Fibroblast of skin of abdomen (primary cell): Measurements from ENCODE around the gene NMT1.

Experiments
- DNase-seq: peaks from one replicate; pipeline ENCODE4 v3.0.0-alpha.2; 2013

The NMT1 gene

DNA sequence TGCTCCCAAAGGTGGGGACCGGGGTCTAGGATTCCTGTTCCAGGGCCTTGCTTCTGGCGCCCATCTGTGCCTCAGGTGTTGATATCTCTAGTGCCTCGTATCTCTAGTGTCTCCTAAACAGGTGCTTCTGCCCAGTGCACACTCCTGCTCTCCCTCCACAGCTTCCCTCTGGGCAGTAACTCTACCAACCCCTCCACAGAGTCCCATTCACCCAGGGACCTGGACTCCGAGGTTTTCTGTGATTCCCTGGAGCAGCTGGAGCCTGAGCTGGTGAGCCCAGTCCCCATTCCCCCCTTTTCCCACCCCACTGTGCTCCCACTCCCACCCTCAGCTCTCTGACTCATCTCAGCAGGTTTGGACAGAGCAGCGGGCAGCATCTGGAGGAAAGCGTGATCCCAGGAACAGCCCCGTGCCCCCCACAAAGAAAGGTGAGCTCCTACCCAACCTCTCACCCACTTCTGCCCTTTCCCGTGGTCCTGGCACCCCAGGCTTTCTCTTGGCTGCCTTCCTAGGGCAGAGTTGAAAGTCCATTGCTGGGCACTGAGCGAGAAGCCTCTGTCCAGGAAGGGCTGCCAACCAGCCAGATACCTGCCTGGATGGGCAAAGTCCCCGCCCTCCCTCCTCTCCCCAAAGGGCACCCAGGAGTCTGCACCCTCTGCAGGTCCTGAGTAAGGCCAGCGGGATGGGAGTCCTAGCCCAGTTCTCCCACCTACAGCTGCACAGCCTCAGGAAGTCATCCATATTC lies 76.6 kb downstream of the NMT1 start:
- no peak for DNase-seq

DNA sequence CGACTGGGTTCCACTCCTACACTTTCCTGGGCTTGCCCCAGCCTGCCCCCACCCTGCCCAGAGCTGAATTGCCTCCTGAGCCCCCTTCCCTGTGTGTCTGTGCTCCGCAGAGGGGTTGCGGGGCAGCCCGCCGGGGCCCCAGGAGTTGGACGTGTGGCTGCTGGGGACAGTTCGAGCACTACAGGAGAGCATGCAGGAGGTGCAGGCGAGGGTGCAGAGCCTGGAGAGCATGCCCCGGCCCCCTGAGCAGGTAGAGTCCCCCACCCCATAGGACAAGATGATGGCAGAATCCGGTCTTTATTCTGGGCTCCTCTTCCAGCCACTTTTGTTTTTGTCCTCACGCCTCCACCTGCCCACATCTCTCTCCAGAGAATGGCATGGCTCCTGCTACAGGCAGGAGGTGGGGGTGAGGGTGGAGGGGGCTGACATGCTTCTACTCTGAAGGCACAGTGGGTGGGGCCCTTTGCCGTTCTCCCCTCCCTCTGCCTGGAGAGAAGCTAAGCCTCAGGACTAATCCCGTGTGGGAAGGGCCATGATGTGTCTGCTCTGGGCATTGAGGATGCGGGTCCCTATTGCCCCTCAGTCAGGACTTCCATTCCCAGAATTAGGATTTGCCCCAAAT lies 77.9 kb downstream of the NMT1 start:
- no peak for DNase-seq

DNA sequence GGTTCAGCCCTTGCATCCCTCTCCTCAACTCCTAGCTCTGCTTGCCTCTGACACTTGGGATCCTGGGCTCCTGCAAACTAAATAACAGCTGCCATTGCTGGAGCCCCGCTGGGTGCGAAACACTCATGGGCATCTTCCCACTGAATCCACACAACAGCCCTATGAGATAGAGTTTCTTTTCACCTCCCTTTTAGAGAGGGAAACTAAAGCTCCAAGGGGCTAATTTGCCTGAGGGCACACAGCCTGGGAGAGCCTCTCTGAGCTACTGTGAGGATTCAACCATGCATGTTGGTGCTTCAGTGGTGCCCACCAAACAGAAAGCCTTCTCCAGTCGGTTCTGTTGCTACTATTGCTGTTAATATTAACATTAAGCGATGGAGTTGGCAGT lies 78.4 kb downstream of the NMT1 start:
- no peak for DNase-seq

DNA sequence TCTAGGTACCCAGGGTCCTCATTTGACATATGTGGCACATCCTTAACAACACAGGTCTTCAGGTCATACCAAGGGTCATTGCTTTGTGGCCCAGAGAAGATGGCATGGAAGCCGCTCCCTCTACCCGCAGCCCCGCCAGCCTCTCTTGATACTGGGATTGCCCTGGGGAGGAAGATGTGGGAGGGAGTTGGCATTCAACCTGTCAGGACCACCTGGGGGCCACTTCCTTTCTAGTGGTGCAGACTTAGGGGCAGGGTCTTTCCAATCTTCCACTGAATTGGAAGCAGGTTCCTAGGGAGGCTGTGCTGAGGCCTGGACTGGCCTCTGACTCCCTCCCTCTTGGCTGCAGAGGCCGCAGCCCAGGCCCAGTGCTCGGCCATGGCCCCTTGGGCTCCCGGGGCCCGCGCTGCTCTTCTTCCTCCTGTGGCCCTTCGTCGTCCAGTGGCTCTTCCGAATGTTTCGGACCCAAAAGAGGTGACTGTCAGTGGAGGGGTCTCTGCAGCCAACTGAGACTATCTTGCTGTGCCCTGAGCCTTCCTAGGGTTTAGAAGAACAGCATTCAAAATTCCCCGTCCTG lies 82.1 kb downstream of the NMT1 start:
- no peak for DNase-seq

GRCh38 chr17:45143767-45144198 lies 82.7 kb downstream of the NMT1 start:
- DNase-seq = peak; percentile 92

GRCh38 chr17:45144199-45145034 lies 83.3 kb downstream of the NMT1 start:
- no peak for DNase-seq

GRCh38 chr17:45145035-45145389 lies 83.9 kb downstream of the NMT1 start:
- DNase-seq = no peak

DNA sequence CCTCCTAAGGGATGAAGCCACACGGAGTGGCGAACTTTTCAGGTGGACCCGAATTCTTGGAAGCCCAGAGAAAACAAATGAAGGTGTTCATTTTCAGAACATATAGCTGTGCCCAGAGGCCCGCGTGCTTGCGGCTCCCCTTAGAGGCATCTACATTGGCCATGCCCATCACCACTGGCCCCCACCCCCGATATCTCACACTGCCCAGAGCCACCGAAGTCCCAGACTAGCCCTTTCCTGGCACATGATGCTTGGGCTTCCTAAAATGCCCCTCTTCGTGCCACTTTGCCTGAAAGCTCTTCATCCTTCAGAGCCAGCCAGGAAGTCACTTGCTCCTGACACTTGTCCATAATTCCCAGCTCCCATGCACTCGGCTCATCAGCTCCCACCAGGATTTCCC lies 85.0 kb downstream of the NMT1 start:
- DNase-seq = no peak

GRCh38 chr17:45146592-45146889 lies 85.4 kb downstream of the NMT1 start:
- no peak for DNase-seq

GRCh38 chr17:45146890-45147580 lies 85.9 kb downstream of the NMT1 start:
- DNase-seq = peak; percentile 77

- peak; percentile 98 for DNase-seq
These were observed 86.6 kb downstream of the NMT1 start for GRCh38 chr17:45147581-45148182.

DNA sequence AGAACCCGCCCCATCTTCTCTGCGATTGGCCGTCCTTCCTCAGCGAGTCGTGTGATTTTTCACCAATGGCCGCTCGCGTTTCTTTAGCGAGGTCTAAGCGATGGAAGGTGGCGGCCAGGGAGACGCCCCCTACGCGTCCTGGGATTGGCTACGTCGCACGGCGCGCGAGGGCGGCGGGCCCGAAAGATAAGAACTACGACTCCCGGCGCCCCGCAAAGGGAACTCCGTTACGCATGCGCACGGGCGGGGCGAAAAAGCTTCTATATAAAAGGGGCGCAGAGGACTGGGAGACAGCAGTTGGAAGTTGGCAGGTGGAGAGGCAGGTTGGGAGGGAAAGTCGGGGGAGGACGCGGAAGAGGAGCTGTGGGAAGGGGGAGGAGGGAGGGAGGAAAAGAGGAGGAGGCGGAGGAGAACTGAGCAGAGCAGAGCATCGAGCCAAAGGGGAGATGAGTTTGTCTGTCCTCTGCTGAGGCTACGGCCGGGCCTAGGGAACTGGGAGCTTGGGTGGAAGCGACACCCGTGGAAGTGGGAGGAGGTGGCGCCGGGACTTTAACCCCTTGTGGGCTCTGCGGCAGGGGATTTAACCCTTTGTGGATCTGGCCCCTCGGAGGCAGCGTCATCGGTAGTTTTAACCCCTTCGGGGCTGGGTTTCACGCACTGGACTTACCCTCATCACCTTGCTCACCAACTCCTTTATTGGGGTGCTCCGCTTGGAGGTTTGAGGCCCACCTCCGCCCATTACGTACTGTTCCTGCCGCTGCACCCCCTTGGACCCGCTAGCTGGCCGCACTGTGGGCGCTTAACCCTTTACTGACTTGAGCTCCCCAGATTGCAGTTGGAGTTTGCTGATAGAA lies 87.3 kb downstream of the NMT1 start, which contains the start of gene HEXIM1:
HEXIM1 (plus strand) TSS at position 293 of the 854 bp plus-strand sequence. CDS start 716 bp downstream, outside the sequence.
- peak; percentile 100 for DNase-seq

- peak; percentile 82 for DNase-seq
These were observed 88.0 kb downstream of the NMT1 start for GRCh38 chr17:45149037-45149668.

- DNase-seq = peak; percentile 50
These were observed 88.8 kb downstream of the NMT1 start for GRCh38 chr17:45149669-45150664.

- DNase-seq = no peak
These were observed 90.0 kb downstream of the NMT1 start for GRCh38 chr17:45150911-45151809.

DNA sequence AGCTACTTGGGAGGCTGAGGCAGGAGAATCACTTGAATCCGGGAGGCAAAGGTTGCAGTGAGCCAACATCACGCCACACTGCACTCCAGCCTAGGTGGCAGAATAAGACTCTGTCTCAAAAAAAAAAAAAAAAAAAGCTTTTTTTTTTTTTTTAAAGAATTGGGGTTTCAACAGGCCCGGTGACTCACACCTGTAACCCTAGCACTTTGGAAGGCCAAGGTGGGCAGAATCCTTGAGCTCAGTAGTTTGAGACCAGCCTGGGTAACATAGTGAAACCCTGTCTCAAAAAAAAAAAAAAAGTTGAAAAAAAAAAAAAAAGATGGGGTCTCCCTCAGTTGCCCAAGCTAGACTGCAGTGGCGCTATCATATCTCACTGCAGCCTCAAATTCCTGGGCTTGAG lies 93.9 kb downstream of the NMT1 start:
- DNase-seq = no peak

- no peak for DNase-seq
These were observed 94.4 kb downstream of the NMT1 start for GRCh38 chr17:45155483-45155882.

DNA sequence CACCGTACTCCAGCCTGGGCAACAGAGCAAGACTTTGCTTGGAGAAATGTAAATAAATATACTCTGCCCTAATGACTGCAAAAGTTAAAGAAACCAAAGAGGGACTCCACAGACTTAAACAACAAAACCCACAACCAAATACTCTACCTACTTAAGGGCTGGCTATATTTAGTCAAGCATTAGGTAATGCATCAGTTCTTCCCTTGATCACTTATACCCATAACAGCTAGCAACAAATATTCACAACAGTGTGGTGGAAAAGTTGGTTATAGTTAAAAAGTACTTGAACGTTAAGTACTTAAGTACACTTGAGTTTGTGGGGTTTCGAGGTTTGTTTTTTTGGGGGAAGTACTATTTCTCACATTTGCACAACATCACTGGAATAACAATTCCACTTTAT lies 95.1 kb downstream of the NMT1 start:
- no peak for DNase-seq
